ENCODE measurements around the gene ATPAF1.
"Not testable (repeated sequence)": the region's sequence is repeated elsewhere in the genome, so short reads cannot be mapped to it uniquely, and the experiment has no call there.

Gene ATPAF1, protein sequence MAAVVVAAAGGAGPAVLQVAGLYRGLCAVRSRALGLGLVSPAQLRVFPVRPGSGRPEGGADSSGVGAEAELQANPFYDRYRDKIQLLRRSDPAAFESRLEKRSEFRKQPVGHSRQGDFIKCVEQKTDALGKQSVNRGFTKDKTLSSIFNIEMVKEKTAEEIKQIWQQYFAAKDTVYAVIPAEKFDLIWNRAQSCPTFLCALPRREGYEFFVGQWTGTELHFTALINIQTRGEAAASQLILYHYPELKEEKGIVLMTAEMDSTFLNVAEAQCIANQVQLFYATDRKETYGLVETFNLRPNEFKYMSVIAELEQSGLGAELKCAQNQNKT

DNA sequence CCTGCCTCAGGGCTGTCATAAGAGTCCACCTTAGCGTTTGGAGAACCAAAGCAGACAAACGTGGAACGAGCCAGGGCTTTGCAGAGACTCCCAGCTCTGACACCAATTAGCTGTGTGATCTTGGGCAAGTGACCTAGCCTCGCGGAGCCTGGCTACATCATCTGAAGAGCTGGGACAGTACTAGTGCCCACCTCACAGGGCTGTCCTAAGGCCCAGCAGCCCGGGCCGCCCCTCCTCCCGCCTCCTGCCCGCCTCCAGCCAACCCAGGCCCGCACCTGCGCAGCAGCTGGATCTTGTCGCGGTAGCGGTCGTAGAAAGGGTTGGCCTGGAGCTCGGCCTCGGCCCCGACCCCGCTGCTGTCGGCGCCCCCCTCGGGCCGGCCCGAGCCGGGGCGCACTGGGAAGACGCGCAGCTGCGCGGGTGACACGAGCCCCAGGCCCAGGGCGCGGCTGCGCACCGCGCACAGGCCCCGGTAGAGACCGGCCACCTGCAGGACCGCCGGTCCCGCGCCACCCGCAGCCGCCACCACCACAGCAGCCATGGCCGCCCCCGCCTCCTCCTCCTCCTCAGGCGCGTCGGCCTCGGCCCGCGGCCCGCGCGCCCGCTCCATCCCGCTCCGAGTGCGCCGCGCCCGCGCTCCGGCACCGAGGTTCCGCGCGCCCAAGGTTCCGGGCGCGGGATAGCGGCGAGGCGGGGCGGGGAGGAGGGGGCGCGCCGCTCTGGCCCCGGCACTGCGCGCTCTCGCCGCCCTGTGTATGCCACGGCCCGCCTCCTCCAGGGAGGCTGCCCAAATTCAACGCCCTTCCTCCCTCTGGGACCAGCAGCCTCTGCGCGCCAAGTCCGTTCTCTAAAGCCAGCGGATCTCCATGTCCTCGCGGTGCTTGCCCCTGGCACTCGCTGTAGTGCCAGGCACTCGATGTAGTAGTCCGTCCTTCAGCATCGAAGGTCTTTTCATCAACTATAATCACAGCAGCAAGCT lies at the start of gene ATPAF1:
Gene ATPAF1, minus strand, starts transcription at position 583 of the 979 bp plus-strand sequence. Its CDS starts 42 bp downstream, at position 541.
- DNase-seq (ENCODE audit: low read depth in 3 of 3) = peak; percentile 34 to 66 (median 51)

DNA sequence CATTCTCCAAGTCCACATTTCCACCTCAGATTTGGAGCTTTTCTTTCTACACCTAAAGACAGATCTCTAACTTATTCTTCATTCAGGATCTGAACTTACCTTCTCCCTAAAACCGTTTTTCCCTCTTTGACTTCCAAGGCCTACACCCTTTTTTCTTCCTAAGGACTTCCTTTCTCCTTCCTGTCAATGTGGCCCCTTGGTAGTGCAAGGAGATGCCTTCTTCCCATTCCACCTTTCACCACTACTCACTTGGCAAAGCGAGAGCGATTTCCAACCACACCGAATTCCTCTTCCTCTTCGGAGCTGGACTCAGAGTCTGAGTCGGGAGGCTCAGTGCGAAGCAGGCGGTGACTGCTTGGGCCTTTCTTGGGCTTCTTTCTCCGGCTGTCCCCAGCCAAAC lies 49.5 kb upstream of the ATPAF1 start:
- DNase-seq (ENCODE audit: low read depth in 3 of 3) = no peak

DNA sequence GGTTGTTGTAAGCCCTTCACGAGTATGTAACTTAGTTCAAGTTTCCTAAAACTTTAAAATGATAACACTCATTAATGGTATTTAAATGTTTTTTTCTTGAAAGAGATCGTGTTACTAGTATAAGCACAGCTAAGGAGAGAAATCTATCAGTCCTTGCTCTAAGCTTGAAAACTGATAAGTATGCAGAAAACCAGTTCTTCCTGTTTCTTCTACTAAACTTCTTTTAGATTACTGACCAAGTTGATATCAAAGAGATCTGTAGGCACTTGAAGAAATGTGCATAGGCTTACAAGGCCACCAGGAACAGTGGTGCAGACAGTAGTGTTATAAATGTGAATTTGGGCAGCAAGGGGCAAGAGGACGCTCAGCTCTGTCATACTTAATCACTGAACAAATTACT lies 46.8 kb upstream of the ATPAF1 start:
- no peak for DNase-seq (ENCODE audit: low read depth in 3 of 3)

GRCh38 chr1:46708121-46708520 lies 40.0 kb upstream of the ATPAF1 start:
- no peak for DNase-seq (ENCODE audit: low read depth in 3 of 3)

DNA sequence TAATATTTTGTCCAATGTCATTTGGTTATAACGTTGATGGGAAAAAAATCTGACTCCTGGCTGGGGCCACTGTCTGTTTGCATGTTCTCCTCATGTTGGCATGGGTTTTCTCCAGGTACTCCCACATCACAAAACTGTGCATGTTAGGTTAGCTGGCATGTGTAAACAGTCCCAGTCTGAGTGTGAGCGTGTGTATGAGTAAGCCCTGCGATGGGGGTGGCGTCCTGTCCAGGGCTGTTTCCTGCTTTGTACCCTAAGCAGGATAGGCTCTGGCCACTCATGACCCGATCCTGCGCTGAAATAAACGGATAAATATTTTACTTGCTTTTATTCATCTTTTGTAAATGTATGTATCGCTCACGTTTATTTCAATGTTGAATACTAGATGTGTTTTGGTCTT lies 37.2 kb upstream of the ATPAF1 start:
- DNase-seq (ENCODE audit: low read depth in 3 of 3) = no peak

- no peak for DNase-seq (ENCODE audit: low read depth in 3 of 3)
Measured at GRCh38 chr1:46703927-46704641, 35.9 kb upstream of the ATPAF1 start.

DNA sequence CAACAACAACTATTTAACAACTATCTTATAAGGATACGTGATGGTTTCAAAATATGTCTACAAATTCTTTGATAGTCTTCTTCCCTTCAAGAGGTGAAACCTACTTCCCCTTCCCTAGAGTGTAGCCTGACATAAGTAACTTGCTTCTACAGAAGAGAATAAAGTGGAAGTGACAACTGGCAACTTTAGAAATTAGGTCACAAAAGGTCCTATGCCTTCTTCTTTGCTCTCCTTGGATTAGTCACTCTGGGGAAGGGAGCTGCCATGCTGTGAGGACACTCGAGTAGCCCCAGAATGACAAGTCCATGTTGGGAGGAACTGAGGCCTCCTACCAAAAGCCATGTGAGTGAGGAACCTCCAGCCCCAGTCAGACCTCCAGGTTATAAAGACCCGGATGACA lies 31.5 kb upstream of the ATPAF1 start:
- DNase-seq (ENCODE audit: low read depth in 3 of 3) = no peak

DNA sequence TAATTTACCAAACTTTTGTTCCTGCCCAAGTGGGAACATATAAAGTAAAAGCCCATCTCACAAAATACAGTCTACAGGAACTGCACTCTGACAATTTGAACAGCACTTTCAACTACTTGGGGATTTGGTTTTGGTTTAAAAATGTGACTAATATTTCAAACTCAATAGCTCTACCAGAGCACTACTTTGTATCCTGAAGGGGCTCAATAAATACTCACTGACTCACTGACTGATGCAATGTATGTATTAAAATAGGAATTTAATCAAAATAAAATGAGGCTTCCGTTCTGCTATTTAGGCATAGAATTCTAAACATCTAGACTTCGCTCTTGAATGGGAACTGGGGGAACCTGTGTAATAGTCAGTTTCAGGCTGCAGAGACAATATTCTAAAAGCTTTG lies 28.9 kb upstream of the ATPAF1 start:
- DNase-seq (ENCODE audit: low read depth in 3 of 3) = no peak

- DNase-seq (ENCODE audit: low read depth in 3 of 3) = not testable (repeated sequence)
Measured at GRCh38 chr1:46694676-46695075, 26.5 kb upstream of the ATPAF1 start.

- DNase-seq (ENCODE audit: low read depth in 3 of 3) = no peak
Measured at GRCh38 chr1:46692811-46693770, 24.9 kb upstream of the ATPAF1 start.

DNA sequence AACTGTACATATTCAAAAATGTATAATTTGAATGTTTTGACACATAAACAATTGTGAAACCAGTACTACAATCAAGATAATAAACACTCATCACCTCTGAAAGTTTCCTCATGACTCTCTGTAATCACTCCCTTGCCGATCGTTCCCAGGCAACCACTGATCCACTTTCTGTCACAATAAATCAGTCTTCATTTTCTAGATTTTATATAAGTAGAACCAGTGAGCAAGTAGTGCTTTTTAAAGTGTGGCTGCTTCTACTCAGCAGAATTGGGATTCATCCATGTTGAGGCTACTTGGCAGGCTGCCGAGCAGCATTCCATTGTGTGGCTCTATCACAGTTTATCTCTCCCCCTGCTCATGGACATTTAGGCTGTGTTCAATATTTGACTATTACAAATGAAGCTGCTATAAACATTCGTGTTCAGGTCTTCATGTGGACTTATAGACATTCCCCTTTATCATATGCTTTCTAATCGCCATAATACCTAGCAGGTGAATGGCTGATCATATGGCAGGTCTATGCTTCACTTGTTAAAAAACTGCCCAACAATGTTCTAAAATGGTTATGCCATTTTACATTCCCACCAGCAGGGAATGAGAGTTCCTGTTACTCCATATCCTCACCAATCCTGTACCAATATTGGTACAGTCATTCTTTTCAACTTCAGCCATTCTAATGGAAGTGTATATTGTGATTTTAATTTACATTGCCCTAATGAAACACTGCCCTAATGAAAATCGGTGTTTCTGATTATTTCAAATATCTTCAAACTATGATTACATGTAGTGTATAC lies 24.0 kb upstream of the ATPAF1 start:
- DNase-seq (ENCODE audit: low read depth in 3 of 3) = no peak

- DNase-seq (ENCODE audit: low read depth in 3 of 3) = no peak
Measured at GRCh38 chr1:46690931-46691421, 22.8 kb upstream of the ATPAF1 start.

- DNase-seq (ENCODE audit: low read depth in 3 of 3) = no peak
Measured at GRCh38 chr1:46689897-46690296, 21.7 kb upstream of the ATPAF1 start.

DNA sequence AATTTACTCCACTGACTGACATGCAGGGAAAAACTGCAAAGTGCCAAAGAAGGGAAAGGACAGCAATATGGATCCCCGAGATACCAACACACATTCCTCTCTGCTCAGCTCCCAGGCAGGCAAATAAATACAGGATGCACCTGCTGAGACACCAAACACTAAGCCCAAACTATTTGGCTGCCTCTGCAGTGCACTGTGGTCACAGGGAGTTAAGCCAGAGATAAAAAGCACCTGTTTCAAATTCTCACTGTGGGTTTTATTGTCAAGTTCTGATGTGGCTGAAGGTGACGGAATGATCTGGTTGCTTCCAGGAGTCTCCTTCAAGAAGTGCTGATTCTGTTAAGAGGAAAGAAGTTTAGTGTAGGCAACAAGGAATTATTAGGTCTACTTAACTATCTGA lies 21.2 kb upstream of the ATPAF1 start:
- no peak for DNase-seq (ENCODE audit: low read depth in 3 of 3)

DNA sequence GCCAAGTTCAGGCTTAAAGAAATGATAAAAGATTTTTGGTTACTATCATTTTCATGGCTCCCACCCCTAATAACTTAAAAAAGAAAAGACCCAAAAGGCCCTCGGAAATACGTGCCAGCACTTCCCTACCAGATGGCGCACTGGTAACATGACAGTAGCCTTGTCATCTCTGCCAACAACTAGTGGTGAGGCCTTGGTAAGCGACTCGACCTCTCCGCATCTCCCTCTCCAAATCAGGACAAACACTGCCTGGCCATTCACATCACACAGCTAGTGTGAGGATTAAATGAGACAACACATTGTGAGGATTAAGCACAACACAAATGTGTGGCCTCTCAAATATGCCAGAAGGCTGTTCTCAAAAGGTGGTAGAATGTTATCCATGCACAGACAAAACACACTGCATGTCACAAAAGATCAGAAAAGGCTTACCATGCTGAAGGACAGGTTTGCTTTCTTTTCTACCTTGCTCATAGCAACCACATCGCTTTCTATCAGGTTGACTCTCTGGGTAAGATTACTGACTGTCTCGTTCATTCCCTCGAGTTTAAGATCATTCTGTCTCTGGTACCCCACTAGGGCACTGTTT lies 19.9 kb upstream of the ATPAF1 start:
- no peak for DNase-seq (ENCODE audit: low read depth in 3 of 3)

DNA sequence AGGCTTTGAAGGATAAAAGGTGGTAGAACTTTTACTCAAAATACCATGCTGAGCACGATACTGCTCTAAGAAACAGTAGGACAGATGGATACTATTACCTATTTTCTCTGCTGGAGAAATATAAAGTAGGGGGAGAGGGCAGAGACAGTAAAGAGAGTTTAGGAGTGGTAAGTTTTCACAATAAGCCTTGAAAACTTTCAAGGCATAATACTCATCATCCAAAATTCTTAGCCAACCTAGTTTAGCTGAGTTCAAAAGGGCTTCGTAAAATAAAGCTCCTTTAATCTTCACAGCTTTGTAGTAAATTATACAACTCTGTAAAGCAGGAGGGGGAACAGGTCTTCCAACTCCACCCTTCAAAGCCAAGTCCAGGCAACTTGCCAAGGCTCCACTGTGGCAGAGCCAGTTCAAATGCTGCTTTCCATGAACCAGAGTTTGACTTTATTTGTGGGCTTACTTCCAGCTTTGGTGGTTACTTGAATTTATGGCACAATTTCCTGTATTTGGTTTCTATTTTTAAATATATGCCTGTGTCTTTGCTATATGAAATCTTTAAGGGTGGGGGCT lies 19.0 kb upstream of the ATPAF1 start:
- DNase-seq (ENCODE audit: low read depth in 3 of 3) = no peak

DNA sequence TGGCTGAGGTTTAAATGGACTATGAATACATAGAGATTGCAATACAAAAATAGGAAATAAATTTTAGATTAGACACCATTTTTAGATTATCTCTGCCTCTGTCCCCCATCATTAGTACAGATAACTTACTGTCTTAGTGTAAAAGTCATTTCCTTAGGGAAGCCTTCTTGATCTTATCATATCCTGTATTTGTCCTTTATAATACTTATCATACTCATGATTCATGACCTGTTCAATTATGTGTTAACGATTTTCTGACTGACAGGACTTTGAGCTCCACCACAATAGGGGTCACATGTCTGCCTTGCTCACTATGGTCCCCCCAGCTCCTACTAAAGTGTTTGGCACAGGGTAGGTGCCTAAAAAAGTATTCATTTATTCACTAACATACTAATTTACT lies 18.1 kb upstream of the ATPAF1 start:
- DNase-seq (ENCODE audit: low read depth in 3 of 3) = no peak

- no peak for DNase-seq (ENCODE audit: low read depth in 3 of 3)
Measured at GRCh38 chr1:46684670-46685069, 16.5 kb upstream of the ATPAF1 start.

GRCh38 chr1:46682064-46682463 lies 13.9 kb upstream of the ATPAF1 start:
- DNase-seq (ENCODE audit: low read depth in 3 of 3) = no peak
